NB4 (cell line): ENCODE measurements around the gene NOP56.

ENCODE experiments used
- MAX ChIP-seq: IDR thresholded peaks from 2 replicates; pipeline ENCODE4 v1.6.1; 2011; ENCODE audit warnings: low read depth, low read length
- POLR2A ChIP-seq: IDR thresholded peaks from 2 replicates; pipeline ENCODE4 v1.6.1; 2011; ENCODE audit warnings: mild to moderate bottlenecking; ENCODE audit not compliant: insufficient read length; ENCODE audit errors: extremely low read depth
- TF ChIP-seq, protein P1 (sequence below): IDR thresholded peaks from one replicate; pipeline ENCODE4 v1.5.1; 2012; ENCODE audit warnings: low read depth, low read length

DNA sequence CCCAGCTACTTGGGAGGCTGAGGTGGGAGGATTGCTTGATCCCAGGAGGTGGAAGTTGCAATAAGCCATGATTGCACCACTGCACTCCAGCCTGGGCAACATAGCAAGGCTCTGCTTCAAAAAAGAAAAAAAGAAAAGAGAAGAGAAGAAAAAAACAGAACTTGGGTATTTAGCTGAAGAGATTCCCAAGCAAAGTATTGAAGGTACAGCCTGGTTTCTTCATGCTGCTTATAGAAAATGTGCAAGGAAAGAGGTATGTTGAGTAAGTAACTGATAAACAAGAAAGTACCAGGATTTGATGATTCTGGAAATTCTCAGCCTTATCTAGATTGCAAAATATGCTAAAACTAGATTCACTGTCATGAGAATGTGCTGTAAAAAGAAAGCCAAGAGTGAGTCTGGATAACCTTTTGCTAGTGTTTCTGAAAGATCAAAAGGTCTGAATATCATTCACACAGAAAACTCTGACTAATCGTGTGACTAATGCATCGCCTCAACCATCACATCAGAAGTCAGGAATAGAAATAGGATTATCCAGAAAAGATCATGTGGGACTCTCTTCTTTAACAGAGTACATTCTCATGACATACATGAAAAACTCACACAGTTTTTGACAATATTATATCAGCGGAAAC is 32.4 kb upstream of the NOP56 start:
- TF ChIP-seq, protein P1, sequence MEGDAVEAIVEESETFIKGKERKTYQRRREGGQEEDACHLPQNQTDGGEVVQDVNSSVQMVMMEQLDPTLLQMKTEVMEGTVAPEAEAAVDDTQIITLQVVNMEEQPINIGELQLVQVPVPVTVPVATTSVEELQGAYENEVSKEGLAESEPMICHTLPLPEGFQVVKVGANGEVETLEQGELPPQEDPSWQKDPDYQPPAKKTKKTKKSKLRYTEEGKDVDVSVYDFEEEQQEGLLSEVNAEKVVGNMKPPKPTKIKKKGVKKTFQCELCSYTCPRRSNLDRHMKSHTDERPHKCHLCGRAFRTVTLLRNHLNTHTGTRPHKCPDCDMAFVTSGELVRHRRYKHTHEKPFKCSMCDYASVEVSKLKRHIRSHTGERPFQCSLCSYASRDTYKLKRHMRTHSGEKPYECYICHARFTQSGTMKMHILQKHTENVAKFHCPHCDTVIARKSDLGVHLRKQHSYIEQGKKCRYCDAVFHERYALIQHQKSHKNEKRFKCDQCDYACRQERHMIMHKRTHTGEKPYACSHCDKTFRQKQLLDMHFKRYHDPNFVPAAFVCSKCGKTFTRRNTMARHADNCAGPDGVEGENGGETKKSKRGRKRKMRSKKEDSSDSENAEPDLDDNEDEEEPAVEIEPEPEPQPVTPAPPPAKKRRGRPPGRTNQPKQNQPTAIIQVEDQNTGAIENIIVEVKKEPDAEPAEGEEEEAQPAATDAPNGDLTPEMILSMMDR, result no peak
- no peak for TF ChIP-seq POLR2A
- TF ChIP-seq MAX, result no peak
